T-cell (primary cell): ENCODE data around the gene BRIP1. TPM values are rescaled to one million over a fixed set of nuclear protein-coding genes. Genes with fewer than 3 reads are reported as not detected.

Experiments used
- ATAC-seq, 4 experiments: fragments of 200-7000 bp in 3 of 4; fragments of 150-1000 bp in 1 of 4; cut with Tn5 transposase; replicated peaks in 1 of 4; 1 replicate in 3 of 4; 2 replicates in 1 of 4; pipeline ENCODE4 v1.10.0; 2021; ENCODE audit warnings: moderate library complexity in 3 of 4, mild to moderate bottlenecking in 2 of 4, moderate number of reproducible peaks in 1 of 4
- CTCF ChIA-PET, 2 donors: fragments of 300-600 bp; sonication (Branson Sonifier 250); formaldehyde crosslinking; loops; one replicate each; lab custom pipeline; 2022; ENCODE audit warnings: antibody characterized with exemption in 2 of 2; lab: Charles Lee
- POLR2A ChIA-PET, 2 donors: fragments of 300-600 bp; sonication (Branson Sonifier 250); formaldehyde crosslinking; loops; one replicate each; lab custom pipeline; 2022; ENCODE audit warnings: antibody characterized with exemption in 2 of 2; lab: Charles Lee
- DNase-seq, 35 experiments: peaks; one replicate each; pipeline versions ENCODE4 v3.0.0 to v3.0.0-alpha.2; 2013 to 2023
- H3K27ac ChIP-seq: one replicate; pipeline ENCODE4 v1.5.1; 2013; ENCODE audit warnings: low read length
- H3K27me3 ChIP-seq, 2 experiments: replicated peaks in 1 of 2; 1 replicate in 1 of 2; 2 replicates in 1 of 2; pipeline versions ENCODE4 v1.6.1 to v1.7.0; 2013; ENCODE audit warnings: low read length in 1 of 2, mixed read lengths in 1 of 2; ENCODE audit not compliant: control insufficient read depth in 2 of 2, insufficient read depth in 2 of 2; ENCODE audit errors: extremely low read depth in 1 of 2
- H3K36me3 ChIP-seq, 2 donors: 1 replicate in 1 of 2; 2 replicates in 1 of 2; pipeline versions ENCODE4 v1.6.1 to v1.7.0; 2013; ENCODE audit warnings: low read length in 1 of 2; ENCODE audit not compliant: control insufficient read depth in 2 of 2, insufficient read depth in 1 of 2; ENCODE audit errors: extremely low read depth in 1 of 2
- H3K4me1 ChIP-seq, 2 experiments: 1 replicate in 1 of 2; 2 replicates in 1 of 2; pipeline versions ENCODE4 v1.6.1 to v1.7.0; 2013; ENCODE audit warnings: low read length in 2 of 2, mixed read lengths in 1 of 2; ENCODE audit not compliant: insufficient read depth in 2 of 2, control insufficient read depth in 1 of 2; ENCODE audit errors: extremely low read depth in 1 of 2
- H3K4me3 ChIP-seq, 2 donors: 1 replicate in 1 of 2; 2 replicates in 1 of 2; pipeline versions ENCODE4 v1.5.1 to v1.7.0; 2013; ENCODE audit warnings: mild to moderate bottlenecking in 2 of 2, low read length in 1 of 2, moderate library complexity in 1 of 2; ENCODE audit not compliant: control insufficient read depth in 1 of 2; ENCODE audit errors: extremely low read depth in 1 of 2
- H3K9me3 ChIP-seq: 2 replicates; pipeline ENCODE4 v1.7.0; 2013
- H3K27ac Mint-ChIP-seq, 2 donors: one replicate each; pipeline ENCODE4 v1.8.0; 2020 to 2021; ENCODE audit warnings: mild to moderate bottlenecking in 2 of 2, mixed read lengths in 2 of 2
- H3K27me3 Mint-ChIP-seq, 2 donors: one replicate each; pipeline ENCODE4 v1.8.0; 2021 to 2022; ENCODE audit warnings: mixed read lengths in 2 of 2
- H3K36me3 Mint-ChIP-seq: one replicate; pipeline ENCODE4 v1.8.0; 2021; ENCODE audit warnings: mixed read lengths
- H3K4me1 Mint-ChIP-seq, 3 donors: one replicate each; pipeline ENCODE4 v1.8.0; 2020 to 2022; ENCODE audit warnings: mixed read lengths in 3 of 3, mild to moderate bottlenecking in 1 of 3
- H3K4me3 Mint-ChIP-seq, 3 donors: one replicate each; pipeline ENCODE4 v1.8.0; 2020 to 2022; ENCODE audit warnings: mild to moderate bottlenecking in 3 of 3, mixed read lengths in 3 of 3, moderate library complexity in 3 of 3
- H3K9me3 Mint-ChIP-seq, 3 donors: one replicate each; pipeline ENCODE4 v1.8.0; 2020 to 2022; ENCODE audit warnings: mixed read lengths in 3 of 3
- WGBS: methylation state at CpG from one replicate; pipeline ENCODE4 v1.1.5; 2013; ENCODE audit warnings: missing lambda C conversion rate; ENCODE audit not compliant: insufficient coverage; 5-methylcytosine and 5-hydroxymethylcytosine counted together
- total RNA-seq, 35 experiments: library from RNA in 6 of 35; stranded (reverse) in 6 of 35; fragments of 120-200 nt in 1 of 35; gene quantifications; one replicate each; pipeline versions ENCODE4 v1.2.1 to v1.2.4 and lab custom pipeline; 2013 to 2026

Gene BRIP1
- total RNA-seq, 5 donors from 2014 or later (not counting 1 experiment from before 2014, with no cell fraction given) = 1.4 to 3.5 (median 1.7) TPM

GRCh38 chr17:61754124-61754523, 109.2 kb downstream of the BRIP1 start:
- Histone ChIP-seq H3K27me3 (no peaks in the 10 kb centered on the region), H3K9me3 (no peaks in the 10 kb centered on the region), H3K4me1 (peaks cover 0 to 2% of the 10 kb centered on the region in 2 experiments), H3K27ac (no peak overlapping the region), H3K4me3 (no peak overlapping the region), H3K36me3 (no peaks in the 10 kb centered on the region)
- Mint-ChIP-seq H3K4me1 (peaks cover 4 to 5% (median 4%) of the 10 kb centered on the region in 3 donors), H3K36me3 (peaks cover 13% of the 10 kb centered on the region), H3K4me3 (no peak overlapping the region), H3K9me3 (peaks cover 0 to 5% (median 0%) of the 10 kb centered on the region in 3 donors), H3K27ac (no peak overlapping the region), H3K27me3 (no peaks in the 10 kb centered on the region)
- WGBS = 100% methylated on average over 1 of the region's 1 CpG
- CTCF ChIA-PET = no interaction called here
- POLR2A ChIA-PET = no interaction called here
- ATAC-seq = no peak
- DNase-seq = no peak

- CTCF ChIA-PET = no interaction called here
- Mint-ChIP-seq H3K4me3 (no peak overlapping the region), H3K36me3 (peaks cover 13% of the 10 kb centered on the region), H3K27ac (no peak overlapping the region), H3K27me3 (no peaks in the 10 kb centered on the region), H3K4me1 (peaks cover 4 to 5% (median 4%) of the 10 kb centered on the region in 3 donors), H3K9me3 (peaks cover 0 to 2% (median 0%) of the 10 kb centered on the region in 3 donors)
- no CpG with 5 or more reads among the region's 1 CpG for WGBS
- H3K4me3 ChIP-seq = no peak overlapping the region
- H3K27ac ChIP-seq = no peak overlapping the region
- no peak for DNase-seq
- no peaks in the 10 kb centered on the region for H3K36me3 ChIP-seq
- no peaks in the 10 kb centered on the region for H3K9me3 ChIP-seq
- POLR2A ChIA-PET = no interaction called here
- ATAC-seq = no peak
- no peaks in the 10 kb centered on the region for H3K27me3 ChIP-seq
- H3K4me1 ChIP-seq = peaks cover 0 to 2% of the 10 kb centered on the region in 2 experiments
These were observed 109.6 kb downstream of the BRIP1 start for GRCh38 chr17:61753696-61754095.

GRCh38 chr17:61750656-61751055, 112.7 kb downstream of the BRIP1 start:
- no CpG with 5 or more reads among the region's 1 CpG for WGBS
- no peaks in the 10 kb centered on the region for H3K27me3 Mint-ChIP-seq
- no peak overlapping the region for H3K4me3 Mint-ChIP-seq
- no peak overlapping the region for H3K27ac Mint-ChIP-seq
- POLR2A ChIA-PET = no interaction called here
- Histone ChIP-seq H3K4me1 (no peaks in the 10 kb centered on the region), H3K27ac (no peak overlapping the region), H3K27me3 (no peaks in the 10 kb centered on the region), H3K4me3 (no peak overlapping the region), H3K36me3 (no peaks in the 10 kb centered on the region), H3K9me3 (peaks cover 3% of the 10 kb centered on the region)
- peaks cover 0 to 9% (median 0%) of the 10 kb centered on the region in 3 donors for H3K9me3 Mint-ChIP-seq
- ATAC-seq = no peak
- no peak for DNase-seq
- H3K4me1 Mint-ChIP-seq = no peaks in the 10 kb centered on the region
- peaks cover 18% of the 10 kb centered on the region for H3K36me3 Mint-ChIP-seq
- CTCF ChIA-PET = no interaction called here

- Histone ChIP-seq H3K27me3 (no peaks in the 10 kb centered on the region), H3K4me3 (no peak overlapping the region), H3K36me3 (no peaks in the 10 kb centered on the region), H3K9me3 (peaks cover 3% of the 10 kb centered on the region), H3K27ac (no peak overlapping the region), H3K4me1 (no peaks in the 10 kb centered on the region)
- no CpG with 5 or more reads among the region's 3 CpGs for WGBS
- no peak overlapping the region for H3K4me3 Mint-ChIP-seq
- H3K4me1 Mint-ChIP-seq = no peaks in the 10 kb centered on the region
- H3K9me3 Mint-ChIP-seq = peaks cover 0 to 9% (median 0%) of the 10 kb centered on the region in 3 donors
- no peak overlapping the region for H3K27ac Mint-ChIP-seq
- no peaks in the 10 kb centered on the region for H3K27me3 Mint-ChIP-seq
- DNase-seq (no peak), ATAC-seq (no peak)
- CTCF ChIA-PET = no interaction called here
- POLR2A ChIA-PET = no interaction called here
- peaks cover 19% of the 10 kb centered on the region for H3K36me3 Mint-ChIP-seq
These were observed 113.4 kb downstream of the BRIP1 start for GRCh38 chr17:61749823-61750404.

- WGBS = no CpG with 5 or more reads among the region's 3 CpGs
- Histone ChIP-seq H3K27ac (no peak overlapping the region), H3K4me3 (no peak overlapping the region), H3K36me3 (no peaks in the 10 kb centered on the region), H3K27me3 (no peaks in the 10 kb centered on the region), H3K4me1 (no peaks in the 10 kb centered on the region), H3K9me3 (peaks cover 5% of the 10 kb centered on the region)
- no peak overlapping the region for H3K27ac Mint-ChIP-seq
- DNase-seq (no peak), ATAC-seq (no peak)
- ChIA-PET CTCF (no interaction called here), POLR2A (no interaction called here)
- H3K4me3 Mint-ChIP-seq = no peak overlapping the region
- no peaks in the 10 kb centered on the region for H3K27me3 Mint-ChIP-seq
- peaks cover 33% of the 10 kb centered on the region for H3K36me3 Mint-ChIP-seq
- H3K9me3 Mint-ChIP-seq = peaks cover under 1 to 11% (median 2%) of the 10 kb centered on the region in 3 donors
- no peaks in the 10 kb centered on the region for H3K4me1 Mint-ChIP-seq
These were observed 116.9 kb downstream of the BRIP1 start for GRCh38 chr17:61746248-61746985.

- peaks cover 5% of the 10 kb centered on the region for H3K9me3 ChIP-seq
- CTCF ChIA-PET = no interaction called here
- POLR2A ChIA-PET = no interaction called here
These were observed 118.5 kb downstream of the BRIP1 start for GRCh38 chr17:61744804-61745203.

More at GRCh38 chr17:61744804-61745203, 118.5 kb downstream of the BRIP1 start:
- H3K27ac ChIP-seq = no peak overlapping the region
- ATAC-seq (no peak), DNase-seq (no peak)
- Mint-ChIP-seq H3K4me1 (no peaks in the 10 kb centered on the region), H3K9me3 (peaks cover 3 to 16% (median 3%) of the 10 kb centered on the region in 3 donors), H3K27ac (no peak overlapping the region), H3K27me3 (no peaks in the 10 kb centered on the region), H3K36me3 (peaks cover 41% of the 10 kb centered on the region), H3K4me3 (no peak overlapping the region)
- no peaks in the 10 kb centered on the region for H3K4me1 ChIP-seq
- no peaks in the 10 kb centered on the region for H3K27me3 ChIP-seq
- H3K4me3 ChIP-seq = no peak overlapping the region
- H3K36me3 ChIP-seq = no peaks in the 10 kb centered on the region
